Activated naive CD4-positive, alpha-beta T cell treated with Interleukin-2 at 50 U/mL for 16 hours (primary cell): ENCODE results near the gene CBL.
"Not testable (repeated sequence)": the region's sequence is repeated elsewhere in the genome, so short reads cannot be mapped to it uniquely, and the experiment has no call there.

Experiments
- DNase-seq: peaks from one replicate; pipeline ENCODE4 v3.0.0-alpha.2; 2020

The CBL gene

GRCh38 chr11:119218141-119218878 lies 12.2 kb downstream of the CBL start:
- DNase-seq = no peak

- no peak for DNase-seq
These were observed 16.2 kb downstream of the CBL start for GRCh38 chr11:119222308-119222707.

- DNase-seq = no peak
These were observed 16.8 kb downstream of the CBL start for GRCh38 chr11:119222891-119223290.

GRCh38 chr11:119223856-119224255 lies 17.7 kb downstream of the CBL start:
- no peak for DNase-seq

- DNase-seq = not testable (repeated sequence)
These were observed 22.6 kb downstream of the CBL start for GRCh38 chr11:119228535-119229287.

- DNase-seq = no peak
These were observed 23.1 kb downstream of the CBL start for GRCh38 chr11:119229288-119229672.

GRCh38 chr11:119229741-119230140 lies 23.6 kb downstream of the CBL start:
- DNase-seq = no peak

GRCh38 chr11:119236490-119236889 lies 30.4 kb downstream of the CBL start:
- DNase-seq = no peak

- no peak for DNase-seq
These were observed 30.8 kb downstream of the CBL start for GRCh38 chr11:119236891-119237290.

- DNase-seq = no peak
These were observed 31.4 kb downstream of the CBL start for GRCh38 chr11:119237515-119237914.

GRCh38 chr11:119248750-119249670 lies 42.9 kb downstream of the CBL start:
- DNase-seq = no peak

GRCh38 chr11:119249671-119250010 lies 43.5 kb downstream of the CBL start:
- DNase-seq = no peak

- DNase-seq = no peak
These were observed 45.0 kb downstream of the CBL start for GRCh38 chr11:119251114-119251513.

GRCh38 chr11:119254239-119254638 lies 48.1 kb downstream of the CBL start:
- DNase-seq = peak; percentile 60

GRCh38 chr11:119258180-119258579 lies 52.0 kb downstream of the CBL start:
- no peak for DNase-seq

- DNase-seq = no peak
These were observed 52.8 kb downstream of the CBL start for GRCh38 chr11:119258983-119259382.

GRCh38 chr11:119262668-119263351 lies 56.7 kb downstream of the CBL start:
- no peak for DNase-seq

GRCh38 chr11:119263352-119263940 lies 57.3 kb downstream of the CBL start:
- no peak for DNase-seq

GRCh38 chr11:119266063-119266462 lies 59.9 kb downstream of the CBL start:
- DNase-seq = no peak

GRCh38 chr11:119266517-119267255 lies 60.5 kb downstream of the CBL start:
- DNase-seq = no peak

GRCh38 chr11:119267645-119268044 lies 61.5 kb downstream of the CBL start:
- DNase-seq = no peak

GRCh38 chr11:119273721-119274120 lies 67.6 kb downstream of the CBL start:
- no peak for DNase-seq
